ENCODE data around the gene RGS18.

DNA sequence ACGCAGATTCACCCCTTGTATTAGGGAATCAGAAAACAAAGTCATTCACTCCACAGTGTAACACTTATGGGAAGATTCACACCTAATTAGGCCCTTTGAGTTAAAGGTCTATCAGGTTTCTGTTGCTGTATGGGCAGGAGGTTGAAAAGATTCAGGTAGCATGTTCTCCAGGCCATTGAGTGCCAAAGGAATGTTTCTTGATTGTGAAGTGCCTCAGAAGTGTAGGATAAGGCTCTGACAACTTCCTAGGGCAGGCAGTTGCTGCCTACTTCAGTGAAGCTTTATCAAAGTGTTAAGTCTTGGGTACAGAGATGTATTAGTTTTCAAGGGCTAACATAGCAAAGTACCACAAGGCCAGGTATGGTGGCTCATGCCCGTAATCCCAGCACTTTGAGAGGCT, 48.7 kb upstream of the RGS18 start:
- TF ChIP-seq CTCF (IDR thresholded peaks at IDR 0.05) (no peak), POLR2A (IDR thresholded peaks at IDR 0.05) (no peak)

Data from Peyer's patch (tissue), 4 donors.